ENCODE measurements around the gene DAB2IP.

Gene DAB2IP

GRCh38 chr9:121814594-121814993 is 163.2 kb downstream of the DAB2IP start:
- TF ChIP-seq CTCF (conservative IDR thresholded peaks at IDR 0.05; ENCODE audit: low read length) = no peak
- no peak for DNase-seq (ENCODE audit: low read depth)
- H3K4me3 ChIP-seq (ENCODE audit: low read length) = no peak overlapping the region

GRCh38 chr9:121815084-121815483 is 163.7 kb downstream of the DAB2IP start:
- no peak overlapping the region for H3K4me3 ChIP-seq (ENCODE audit: low read length)
- no peak for DNase-seq (ENCODE audit: low read depth)
- no peak for TF ChIP-seq CTCF (conservative IDR thresholded peaks at IDR 0.05; ENCODE audit: low read length)

GRCh38 chr9:121815546-121816448 is 164.4 kb downstream of the DAB2IP start:
- DNase-seq (ENCODE audit: low read depth) = no peak
- no peak for TF ChIP-seq CTCF (conservative IDR thresholded peaks at IDR 0.05; ENCODE audit: low read length)
- no peak overlapping the region for H3K4me3 ChIP-seq (ENCODE audit: low read length)

- no peak for TF ChIP-seq CTCF (conservative IDR thresholded peaks at IDR 0.05; ENCODE audit: low read length)
- no peak overlapping the region for H3K4me3 ChIP-seq (ENCODE audit: low read length)
- DNase-seq (ENCODE audit: low read depth) = no peak
Measured at GRCh38 chr9:121816449-121816817, 165.0 kb downstream of the DAB2IP start.

- DNase-seq (ENCODE audit: low read depth) = no peak
- H3K4me3 ChIP-seq (ENCODE audit: low read length) = no peak overlapping the region
- TF ChIP-seq CTCF (conservative IDR thresholded peaks at IDR 0.05; ENCODE audit: low read length) = no peak
Measured at GRCh38 chr9:121816845-121817450, 165.5 kb downstream of the DAB2IP start.

GRCh38 chr9:121817476-121817875 is 166.0 kb downstream of the DAB2IP start:
- TF ChIP-seq CTCF (conservative IDR thresholded peaks at IDR 0.05; ENCODE audit: low read length) = no peak
- H3K4me3 ChIP-seq (ENCODE audit: low read length) = no peak overlapping the region
- DNase-seq (ENCODE audit: low read depth) = no peak
